ENCODE measurements around the gene TBC1D24. TPM values are rescaled to one million over a fixed set of nuclear protein-coding genes. Genes with fewer than 3 reads are reported as not detected.
A peak's percentile ranks its signal among the peaks of the same experiment; 100 is the strongest.

Gene TBC1D24
- total and polyA plus RNA-seq, 2 donors (not counting 1 experiment from before 2014, with no cell fraction given), result 7.1 to 9.4 TPM

DNA sequence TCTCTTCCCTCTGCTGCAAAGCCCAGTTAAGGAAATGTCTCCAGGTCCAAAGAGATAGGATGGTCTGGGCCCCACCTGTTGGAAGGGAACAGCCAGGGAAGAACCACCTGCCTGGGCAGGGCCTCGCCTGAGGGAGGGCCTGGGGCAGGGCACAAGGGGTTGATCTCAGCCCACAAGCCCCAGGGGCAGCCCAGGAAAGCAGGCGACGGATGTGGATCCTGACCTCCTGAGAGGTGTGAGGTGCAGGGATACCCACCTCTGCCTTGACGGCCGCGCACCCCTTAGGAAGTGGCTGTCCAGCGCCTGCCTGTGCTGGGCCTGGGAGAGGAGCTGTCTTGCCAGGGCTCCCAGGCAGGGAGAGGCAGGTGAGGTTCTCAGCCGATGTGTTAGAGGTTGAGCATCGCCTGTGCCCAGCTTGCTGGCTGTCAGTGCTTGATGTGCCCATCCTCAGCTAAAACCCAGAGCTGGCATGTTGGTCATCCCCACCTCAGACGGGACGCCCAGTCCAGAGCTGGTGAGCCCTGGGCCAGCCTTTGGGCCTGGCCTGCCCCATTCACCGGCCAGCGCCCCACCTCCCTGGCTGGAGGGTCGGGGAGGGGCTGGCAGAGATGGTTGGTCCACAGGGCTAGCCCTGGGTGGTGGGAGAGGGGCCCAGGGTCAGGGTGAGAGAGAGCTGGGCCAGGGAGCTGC, 55.8 kb downstream of the TBC1D24 start:
- peak overlapping the region; percentile 81 for H3K9ac ChIP-seq (ENCODE audit: low read length)
- TF ChIP-seq, protein P1, sequence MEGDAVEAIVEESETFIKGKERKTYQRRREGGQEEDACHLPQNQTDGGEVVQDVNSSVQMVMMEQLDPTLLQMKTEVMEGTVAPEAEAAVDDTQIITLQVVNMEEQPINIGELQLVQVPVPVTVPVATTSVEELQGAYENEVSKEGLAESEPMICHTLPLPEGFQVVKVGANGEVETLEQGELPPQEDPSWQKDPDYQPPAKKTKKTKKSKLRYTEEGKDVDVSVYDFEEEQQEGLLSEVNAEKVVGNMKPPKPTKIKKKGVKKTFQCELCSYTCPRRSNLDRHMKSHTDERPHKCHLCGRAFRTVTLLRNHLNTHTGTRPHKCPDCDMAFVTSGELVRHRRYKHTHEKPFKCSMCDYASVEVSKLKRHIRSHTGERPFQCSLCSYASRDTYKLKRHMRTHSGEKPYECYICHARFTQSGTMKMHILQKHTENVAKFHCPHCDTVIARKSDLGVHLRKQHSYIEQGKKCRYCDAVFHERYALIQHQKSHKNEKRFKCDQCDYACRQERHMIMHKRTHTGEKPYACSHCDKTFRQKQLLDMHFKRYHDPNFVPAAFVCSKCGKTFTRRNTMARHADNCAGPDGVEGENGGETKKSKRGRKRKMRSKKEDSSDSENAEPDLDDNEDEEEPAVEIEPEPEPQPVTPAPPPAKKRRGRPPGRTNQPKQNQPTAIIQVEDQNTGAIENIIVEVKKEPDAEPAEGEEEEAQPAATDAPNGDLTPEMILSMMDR (IDR thresholded peaks at IDR 0.05), result no peak
- no peak for TF ChIP-seq EZH2 (IDR thresholded peaks at IDR 0.05; ENCODE audit: borderline replicate concordance, insufficient read depth, low read depth, low read length, poor library complexity, severe bottlenecking)

GRCh38 chr16:2531371-2531695, 56.4 kb downstream of the TBC1D24 start, which contains the start of gene CEMP1:
Gene CEMP1, minus strand, starts transcription at chr16:2531408. Its CDS starts 335 bp downstream, at chr16:2531073.
- no peaks in the 10 kb centered on the region for H3K27me3 ChIP-seq (replicated peaks in 1 of 4; ENCODE audit: control extremely low read depth in 1 of 4, control insufficient read depth in 3 of 4, insufficient read depth in 4 of 4, low read length in 3 of 4)
- ChIA-PET CTCF (interaction anchor here (1.0 to 2.0 kb wide), 3 partner anchors 11 to 30 kb away, joined by 3 to 11 read pairs (median 8); partner anchors contain the start of gene AMDHD2), POLR2A (interaction anchor here (0.6 to 3.4 kb wide), 4 partner anchors 10 to 150 kb away, joined by 3 to 66 read pairs (median 15); partner anchors contain the start of genes AMDHD2 and ATP6V0C)
- H3K27ac ChIP-seq (ENCODE audit: low read length in 2 of 2), result peak within 1 kb of the TSS; percentile 96 to 100
- peak within 1 kb of the TSS; percentile 81 for H3K9ac ChIP-seq (ENCODE audit: low read length)
- H3K9me3 ChIP-seq (ENCODE audit: control extremely low read depth in 1 of 3, control insufficient read depth in 2 of 3, insufficient read depth in 1 of 3, low read length in 2 of 3), result no peaks in the 10 kb centered on the region
- WGBS (ENCODE audit: insufficient coverage), result 4% methylated on average over 8 of the region's 11 CpGs
- Mint-ChIP-seq H3K4me3 (peak within 1 kb of the TSS; percentile 94), H3K9me3 (ENCODE audit: insufficient read depth) (no peaks in the 10 kb centered on the region), H3K27me3 (no peaks in the 10 kb centered on the region), H3K27ac (peak within 1 kb of the TSS; percentile 97), H3K4me1 (peaks cover 19% of the 10 kb centered on the region)
- peak within 1 kb of the TSS; percentile 98 for H3K4me2 ChIP-seq (replicated peaks; ENCODE audit: low read depth, low read length, poor library complexity, severe bottlenecking)
- no peak for ATAC-seq (ENCODE audit: low read depth)
- intact Hi-C loops (cut with micrococcal nuclease), result no loop called here
- TF ChIP-seq, protein P1 (IDR thresholded peaks at IDR 0.05), result no peak
- no peak for TF ChIP-seq EZH2 (IDR thresholded peaks at IDR 0.05; ENCODE audit: borderline replicate concordance, insufficient read depth, low read depth, low read length, poor library complexity, severe bottlenecking)
- peaks cover 37% of the 10 kb centered on the region for H3K79me2 ChIP-seq (ENCODE audit: control insufficient read depth, insufficient read depth, low read length)
- peak within 1 kb of the TSS in 4 of 5 experiments; percentile 80 to 93 (median 88) for H3K4me3 ChIP-seq (ENCODE audit: control extremely low read depth in 1 of 5, extremely low read depth in 1 of 5, insufficient read depth in 1 of 5, low read depth in 2 of 5, low read length in 4 of 5)
- no peak for DNase-seq
- H4K20me1 ChIP-seq (ENCODE audit: control insufficient read depth, insufficient read depth, low read length, poor library complexity, severe bottlenecking), result peaks cover 16% of the 10 kb centered on the region
- peak within 1 kb of the TSS; percentile 32 for H2AFZ ChIP-seq (ENCODE audit: insufficient read depth, low read depth, low read length, poor library complexity, severe bottlenecking)
- peaks cover 0 to 35% of the 10 kb centered on the region in 2 experiments for H3K36me3 ChIP-seq (replicated peaks in 1 of 2; ENCODE audit: control extremely low read depth in 1 of 2, control insufficient read depth in 1 of 2, extremely low read depth in 1 of 2, insufficient read depth in 2 of 2, low read length in 1 of 2)
- peaks cover 8 to 24% of the 10 kb centered on the region in 2 donors for H3K4me1 ChIP-seq (ENCODE audit: control insufficient read depth in 2 of 2, insufficient read depth in 2 of 2, low read length in 2 of 2)

More for the DNA sequence above, 55.8 kb downstream of the TBC1D24 start:
- Histone ChIP-seq H3K79me2 (ENCODE audit: control insufficient read depth, insufficient read depth, low read length) (peaks cover 40% of the 10 kb centered on the region), H4K20me1 (ENCODE audit: control insufficient read depth, insufficient read depth, low read length, poor library complexity, severe bottlenecking) (peaks cover 16% of the 10 kb centered on the region), H3K4me2 (replicated peaks; ENCODE audit: low read depth, low read length, poor library complexity, severe bottlenecking) (peak overlapping the region; percentile 98), H3K27me3 (replicated peaks in 1 of 4; ENCODE audit: control extremely low read depth in 1 of 4, control insufficient read depth in 3 of 4, insufficient read depth in 4 of 4, low read length in 3 of 4) (no peaks in the 10 kb centered on the region), H3K27ac (ENCODE audit: low read length in 2 of 2) (peak overlapping the region; percentile 91 to 96), H3K36me3 (replicated peaks in 1 of 2; ENCODE audit: control extremely low read depth in 1 of 2, control insufficient read depth in 1 of 2, extremely low read depth in 1 of 2, insufficient read depth in 2 of 2, low read length in 1 of 2) (peaks cover 0 to 40% of the 10 kb centered on the region in 2 experiments), H3K4me1 (ENCODE audit: control insufficient read depth in 2 of 2, insufficient read depth in 2 of 2, low read length in 2 of 2) (peaks cover 8 to 24% of the 10 kb centered on the region in 2 donors), H3K9me3 (ENCODE audit: control extremely low read depth in 1 of 3, control insufficient read depth in 2 of 3, insufficient read depth in 1 of 3, low read length in 2 of 3) (no peaks in the 10 kb centered on the region), H2AFZ (ENCODE audit: insufficient read depth, low read depth, low read length, poor library complexity, severe bottlenecking) (no peak overlapping the region), H3K4me3 (ENCODE audit: control extremely low read depth in 1 of 5, extremely low read depth in 1 of 5, insufficient read depth in 1 of 5, low read depth in 2 of 5, low read length in 4 of 5) (peak overlapping the region in 3 of 5 experiments; percentile 77 to 84 (median 80))
- Mint-ChIP-seq H3K27me3 (no peaks in the 10 kb centered on the region), H3K4me1 (peaks cover 19% of the 10 kb centered on the region), H3K4me3 (peak overlapping the region; percentile 94), H3K27ac (peak overlapping the region; percentile 97), H3K9me3 (ENCODE audit: insufficient read depth) (no peaks in the 10 kb centered on the region)
- WGBS (ENCODE audit: insufficient coverage), result 97% methylated on average over 14 of the region's 14 CpGs
- intact Hi-C loops (cut with micrococcal nuclease), result no loop called here
- CTCF ChIA-PET, result interaction anchor here (1.0 to 2.0 kb wide), 2 partner anchors 10 to 30 kb away, joined by 3 to 11 read pairs; partner anchors contain the start of gene AMDHD2
- POLR2A ChIA-PET, result interaction anchor here (2.6 to 3.4 kb wide), 2 partner anchors 10 to 16 kb away, joined by 25 to 66 read pairs; partner anchors contain the start of genes AMDHD2 and ATP6V0C
- DNase-seq (no peak), ATAC-seq (ENCODE audit: low read depth) (no peak)

Data from B cell (primary cell).